HG03342 (cell line): ENCODE measurements around the gene C2orf66.

ENCODE experiments used
- ATAC-seq: cut with Tn5 transposase; IDR thresholded peaks from one replicate; pipeline ENCODE4 v1.9.1; 2021; ENCODE audit warnings: mild to moderate bottlenecking, moderate library complexity; ENCODE audit not compliant: unreplicated experiment

Gene C2orf66

DNA sequence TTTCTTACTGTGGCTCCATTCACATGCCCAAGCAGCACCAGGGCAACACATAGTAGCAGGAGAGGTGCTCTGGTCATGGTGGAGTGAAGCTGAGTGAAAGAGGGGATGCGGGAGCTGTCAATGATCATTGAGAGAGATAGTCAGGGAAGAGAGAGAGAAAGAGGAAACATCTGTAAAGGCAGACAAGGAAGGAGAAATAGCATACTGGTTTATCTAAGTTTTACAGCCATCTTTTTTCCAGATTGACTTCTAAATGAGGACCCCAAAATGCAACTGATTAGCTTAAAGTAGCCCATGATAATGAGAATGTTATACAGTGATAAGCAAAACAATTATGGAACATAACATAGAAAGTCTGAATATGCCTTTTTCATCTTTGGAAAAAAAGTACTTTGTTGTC lies at the start of gene C2orf66:
TSS of gene C2orf66 (minus strand) at position 96 of the 400 bp plus-strand sequence. CDS start at position 77, 19 bp downstream.
- ATAC-seq, result no peak

DNA sequence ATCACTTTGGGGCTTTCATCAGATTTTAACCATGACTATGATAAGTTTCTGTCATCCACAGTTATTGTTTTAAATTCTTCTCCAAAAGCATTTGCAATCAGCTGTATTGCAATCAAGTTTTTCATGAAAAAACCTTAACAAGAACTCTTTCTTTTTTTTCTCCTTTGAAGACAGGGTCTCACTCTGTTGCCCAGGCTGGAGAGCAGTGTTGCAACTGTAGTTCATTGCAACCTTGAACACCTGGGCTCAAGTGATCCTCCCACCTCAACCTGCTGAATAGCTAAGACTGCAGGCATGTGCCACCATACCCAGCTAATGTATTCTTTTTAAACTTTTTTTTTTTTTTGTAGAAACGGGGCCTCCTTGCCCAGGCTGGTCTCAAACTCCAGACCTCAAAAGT lies 45.5 kb upstream of the C2orf66 start:
- ATAC-seq, result no peak

DNA sequence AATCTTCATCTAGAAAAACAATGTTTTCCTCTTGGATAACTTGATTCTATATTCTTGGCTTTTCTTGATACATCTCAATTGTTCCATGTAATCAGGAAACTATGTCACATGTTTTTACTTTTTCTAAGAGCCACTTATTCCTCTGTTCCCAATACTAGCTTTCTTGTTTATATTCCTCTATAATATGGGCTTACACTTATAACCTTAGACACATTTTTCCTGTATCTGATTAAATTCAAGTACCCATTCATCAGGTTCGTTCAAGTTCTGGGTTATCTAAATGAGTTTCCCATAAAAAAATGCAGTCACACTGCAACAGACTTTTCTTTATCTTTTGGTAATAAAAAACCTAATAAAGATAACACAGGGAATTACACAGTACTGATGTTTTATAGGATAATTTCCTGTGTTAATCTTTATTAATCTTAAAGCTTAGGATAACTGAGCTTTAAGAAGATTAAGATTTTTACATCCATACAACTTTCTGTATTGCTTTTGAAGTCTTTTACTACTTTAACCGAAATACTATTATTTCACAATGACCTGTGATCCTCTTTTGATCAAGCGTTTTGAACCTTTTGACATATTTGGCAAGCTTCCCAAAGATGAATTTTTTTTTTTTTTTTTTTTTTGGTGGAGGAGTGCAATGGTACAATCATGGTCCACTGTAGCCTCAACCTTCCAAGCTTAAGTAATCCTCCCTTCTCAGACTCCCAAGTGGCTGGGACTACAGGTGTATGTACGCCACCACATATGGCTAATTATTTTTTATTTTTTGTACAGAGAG lies 44.3 kb upstream of the C2orf66 start:
- no peak for ATAC-seq

- ATAC-seq, result no peak
These were observed 41.9 kb upstream of the C2orf66 start for GRCh38 chr2:196851088-196851487.

GRCh38 chr2:196849895-196850294 lies 40.7 kb upstream of the C2orf66 start:
- no peak for ATAC-seq

GRCh38 chr2:196846295-196846694 lies 37.1 kb upstream of the C2orf66 start:
- ATAC-seq, result no peak

DNA sequence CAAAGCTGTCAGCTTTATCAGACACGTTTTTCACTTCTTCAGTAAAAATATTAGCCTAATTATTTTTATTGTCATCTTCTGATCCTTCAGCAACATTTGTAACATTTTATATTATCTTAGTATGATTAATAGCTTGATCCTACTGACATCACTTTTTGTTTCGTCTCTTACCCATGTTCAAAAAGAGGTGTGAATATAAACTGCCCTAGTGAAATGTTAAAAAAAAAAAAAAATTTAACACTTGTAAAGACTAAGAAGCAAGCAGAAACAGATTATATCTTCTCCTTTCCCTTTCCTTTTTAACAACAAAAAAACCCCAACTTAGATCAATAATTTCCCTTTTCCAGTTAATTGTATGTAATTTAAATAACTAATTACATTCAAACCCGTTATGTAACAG lies 36.2 kb upstream of the C2orf66 start:
- ATAC-seq, result no peak

GRCh38 chr2:196840171-196840570 lies 31.0 kb upstream of the C2orf66 start:
- no peak for ATAC-seq

DNA sequence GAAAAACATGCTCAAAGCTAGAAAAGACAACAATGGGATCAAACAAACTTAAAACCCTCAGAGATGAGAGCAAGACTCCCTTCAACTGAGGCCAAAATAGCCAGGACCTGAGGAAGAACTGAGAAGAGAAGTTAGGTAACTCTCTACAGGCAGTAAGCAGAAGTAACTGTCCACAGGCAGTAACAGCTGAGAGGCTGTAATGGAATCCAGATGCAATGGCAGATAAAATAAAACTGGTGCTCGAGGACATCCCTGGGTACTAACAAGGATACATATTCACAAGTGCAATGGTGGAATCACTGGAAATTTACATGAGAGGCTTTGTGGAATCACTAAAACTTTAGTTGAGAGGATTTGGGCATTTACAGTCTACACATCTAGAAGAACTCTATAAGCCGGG lies 30.4 kb upstream of the C2orf66 start:
- no peak for ATAC-seq

DNA sequence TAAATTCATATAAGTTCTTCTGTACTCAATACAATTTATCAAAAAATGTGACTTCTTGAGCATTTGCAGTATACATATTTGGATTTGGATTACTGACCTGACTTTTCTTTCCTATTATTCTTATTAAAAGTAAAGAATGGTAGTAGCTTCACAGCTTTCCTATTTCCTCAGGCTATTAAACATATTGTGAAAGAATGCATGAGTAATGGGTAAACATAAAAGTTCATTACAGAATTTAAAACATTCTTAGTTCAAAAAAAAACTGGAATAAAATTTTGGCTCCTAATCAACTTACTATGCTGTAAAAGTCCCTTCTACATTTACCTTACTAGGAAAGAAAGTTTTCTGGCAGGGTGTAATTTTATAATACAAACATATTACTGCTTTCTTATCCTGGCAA lies 27.3 kb upstream of the C2orf66 start:
- no peak for ATAC-seq

- ATAC-seq, result no peak
These were observed 21.5 kb upstream of the C2orf66 start for GRCh38 chr2:196830701-196831100.

DNA sequence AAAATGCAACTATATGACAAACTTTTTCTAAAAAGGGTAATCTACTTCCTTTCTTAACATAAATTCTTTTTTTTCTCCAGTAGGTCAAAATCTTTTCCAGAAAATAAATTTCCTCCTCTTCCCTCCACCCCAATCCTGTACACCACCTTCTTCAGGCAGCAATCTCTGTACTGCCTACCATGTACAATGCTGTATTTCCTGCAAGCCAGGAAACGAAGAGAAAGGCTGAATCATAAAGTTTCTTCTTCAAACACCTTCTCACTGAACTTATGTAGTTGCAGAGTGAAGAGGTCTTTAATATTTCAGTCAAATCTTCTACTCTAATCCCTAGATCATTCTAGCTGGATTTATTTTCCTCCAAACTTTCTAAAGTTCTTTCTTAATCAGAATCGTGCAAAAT lies 18.2 kb upstream of the C2orf66 start:
- ATAC-seq, result no peak

- ATAC-seq, result no peak
These were observed 14.8 kb upstream of the C2orf66 start for GRCh38 chr2:196823750-196824522.

DNA sequence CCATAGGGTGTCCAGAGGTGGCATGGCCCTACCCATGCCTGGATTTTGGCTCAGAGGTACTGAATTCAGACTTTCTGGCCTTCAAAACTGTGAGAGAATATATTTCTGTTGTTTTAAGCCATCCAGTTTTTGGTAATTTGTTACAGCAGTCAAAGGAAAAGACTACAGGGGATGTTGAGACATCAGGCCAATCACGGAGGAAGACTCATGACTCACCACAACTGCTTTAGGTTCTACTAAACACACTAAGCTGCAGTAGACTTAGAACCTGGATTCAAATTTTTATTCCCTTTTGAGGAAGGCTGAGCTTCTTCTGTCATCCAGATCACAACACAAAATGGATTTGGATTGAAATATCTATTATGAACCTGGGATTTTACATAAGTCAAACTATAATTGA lies 12.0 kb upstream of the C2orf66 start:
- no peak for ATAC-seq

GRCh38 chr2:196808083-196808665 lies 981 bp downstream of the C2orf66 start:
- ATAC-seq, result no peak

GRCh38 chr2:196804381-196804780 lies 4.8 kb downstream of the C2orf66 start:
- no peak for ATAC-seq

DNA sequence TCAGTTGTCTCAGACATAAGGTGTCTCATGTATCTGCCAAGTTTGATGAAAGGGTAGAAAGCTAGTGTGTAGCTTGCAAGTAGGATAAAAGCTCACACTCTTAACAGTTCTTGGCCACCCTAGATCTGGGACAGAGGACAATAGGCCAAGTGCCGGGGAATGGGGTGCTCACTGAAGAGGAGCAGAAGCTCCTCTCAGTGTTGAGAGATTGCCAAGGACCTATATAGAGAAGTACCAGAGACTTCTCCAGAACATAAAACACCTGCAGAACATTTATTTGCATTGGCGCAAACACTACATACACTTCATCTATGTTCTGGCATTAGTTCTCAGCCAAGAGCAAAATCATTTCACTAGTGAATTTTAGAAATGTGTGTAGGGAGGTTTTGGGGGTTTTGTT lies 6.8 kb downstream of the C2orf66 start:
- ATAC-seq, result no peak

DNA sequence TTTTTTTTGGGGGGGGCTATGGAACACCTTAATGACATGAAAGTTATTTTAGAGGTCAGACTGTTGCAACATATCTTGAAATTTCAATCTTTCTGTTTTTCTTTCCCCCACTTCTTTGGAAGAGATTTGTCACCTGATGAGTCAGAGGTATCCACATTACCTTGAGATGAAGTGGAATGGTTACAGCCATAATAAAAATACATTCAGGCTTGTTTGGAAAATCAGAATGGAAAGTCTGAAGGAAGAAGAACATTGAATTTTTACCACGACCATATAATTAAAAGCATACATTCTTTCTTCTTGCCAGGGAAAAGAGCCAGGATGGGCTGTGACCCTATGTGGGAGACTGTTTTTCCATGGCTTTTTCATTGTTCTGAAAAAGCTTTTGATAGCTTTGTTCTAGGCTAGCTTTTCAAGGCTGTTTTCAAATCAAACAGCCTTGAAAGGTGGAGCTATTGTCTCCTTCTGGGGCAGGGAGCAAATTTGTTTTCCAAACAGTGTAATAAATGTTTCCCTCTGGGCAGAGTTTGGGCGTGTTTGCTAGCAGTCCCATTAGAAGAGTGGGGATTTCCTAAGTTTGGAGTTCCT lies 7.4 kb downstream of the C2orf66 start:
- ATAC-seq, result no peak

DNA sequence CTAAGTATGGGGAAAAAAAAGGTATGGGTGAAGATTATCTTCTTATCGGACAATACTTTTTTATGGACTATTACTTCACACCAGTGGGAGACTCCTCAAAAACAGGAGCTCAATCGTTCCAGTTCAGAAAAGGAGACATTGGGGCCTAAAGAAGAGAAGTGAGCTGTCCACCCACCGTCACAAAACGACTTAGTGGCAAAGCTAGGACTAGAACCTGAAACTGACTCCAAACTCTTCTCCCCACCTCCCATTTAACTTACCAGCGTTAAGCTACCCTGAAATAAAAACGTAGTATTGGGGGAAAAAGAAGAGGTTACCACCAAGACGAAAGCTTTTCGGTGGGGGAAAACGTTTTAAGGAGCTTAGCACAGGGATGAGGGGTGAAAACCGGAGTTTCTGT lies 10.2 kb downstream of the C2orf66 start:
- ATAC-seq, result peak; percentile 12

GRCh38 chr2:196792865-196793264 lies 16.3 kb downstream of the C2orf66 start:
- ATAC-seq, result no peak

GRCh38 chr2:196783431-196784094 lies 25.6 kb downstream of the C2orf66 start:
- peak; percentile 68 for ATAC-seq
